Measurements from ENCODE around the gene BRME1. TPM values are rescaled to one million over a fixed set of nuclear protein-coding genes. Genes with fewer than 3 reads are reported as not detected.

Gene BRME1
- total and polyA plus RNA-seq, 9 donors: 0.57 to 3.7 (median 2.3) TPM

GRCh38 chr19:13873834-13874515, 31.9 kb downstream of the BRME1 start:
- TF ChIP-seq EP300 (IDR thresholded peaks at IDR 0.05): no peak
- TF ChIP-seq CTCF (IDR thresholded peaks at IDR 0.05): no peak
- TF ChIP-seq POLR2A (IDR thresholded peaks at IDR 0.05): no peak
- Histone ChIP-seq H3K4me3 (no peak overlapping the region), H3K27me3 (no peaks in the 10 kb centered on the region), H3K36me3 (no peaks in the 10 kb centered on the region), H3K9me3 (no peaks in the 10 kb centered on the region), H3K4me1 (ENCODE audit: insufficient read depth) (peaks cover 1% of the 10 kb centered on the region), H3K27ac (no peak overlapping the region)
- WGBS, 3 donors: 45 to 61% (median 47%) methylated on average over 35 of the region's 35 CpGs
- intact Hi-C loops (cut with DNase I): loop anchor here in 2 of 4 donors (5.0 to 10.0 kb wide), 2 partner anchors 277 to 279 kb away; no protein-coding TSS in a partner anchor
- no peak for DNase-seq

- 2 to 5% (median 3%) methylated on average over 40 to 45 of the region's 45 CpGs for WGBS, 3 donors
- Histone ChIP-seq H3K27ac (no peak overlapping the region), H3K4me1 (ENCODE audit: insufficient read depth) (peaks cover 1% of the 10 kb centered on the region), H3K36me3 (no peaks in the 10 kb centered on the region), H3K4me3 (peak overlapping the region; percentile 12), H3K27me3 (no peaks in the 10 kb centered on the region), H3K9me3 (no peaks in the 10 kb centered on the region)
- peak in 2 of 5 donors; percentile 45 to 46 for DNase-seq
- TF ChIP-seq POLR2A (IDR thresholded peaks at IDR 0.05) (no peak), CTCF (IDR thresholded peaks at IDR 0.05) (no peak), EP300 (IDR thresholded peaks at IDR 0.05) (no peak)
- intact Hi-C loops (cut with DNase I): loop anchor here in 2 of 4 donors (5.0 to 10.0 kb wide), 2 partner anchors 276 to 278 kb away; no protein-coding TSS in a partner anchor
Measured at GRCh38 chr19:13872695-13873389, 33.1 kb downstream of the BRME1 start.

GRCh38 chr19:13872339-13872694, 33.6 kb downstream of the BRME1 start:
- no peak for DNase-seq
- Histone ChIP-seq H3K4me1 (ENCODE audit: insufficient read depth) (peaks cover 1% of the 10 kb centered on the region), H3K36me3 (no peaks in the 10 kb centered on the region), H3K4me3 (no peak overlapping the region), H3K27me3 (no peaks in the 10 kb centered on the region), H3K9me3 (no peaks in the 10 kb centered on the region), H3K27ac (no peak overlapping the region)
- TF ChIP-seq EP300 (IDR thresholded peaks at IDR 0.05): no peak
- TF ChIP-seq POLR2A (IDR thresholded peaks at IDR 0.05): no peak
- TF ChIP-seq CTCF (IDR thresholded peaks at IDR 0.05): no peak
- intact Hi-C loops (cut with DNase I): loop anchor here in 2 of 4 donors (5.0 to 10.0 kb wide), 2 partner anchors 275 to 278 kb away; no protein-coding TSS in a partner anchor
- 36 to 60% (median 53%) methylated on average over 5 of the region's 5 CpGs for WGBS, 3 donors

GRCh38 chr19:13870873-13871272, 35.0 kb downstream of the BRME1 start:
- H3K4me1 ChIP-seq (ENCODE audit: insufficient read depth): peaks cover 1% of the 10 kb centered on the region
- 91 to 94% (median 91%) methylated on average over 4 of the region's 4 CpGs for WGBS, 3 donors
- H3K9me3 ChIP-seq: no peaks in the 10 kb centered on the region
- no peak for DNase-seq
- intact Hi-C loops (cut with DNase I): loop anchor here in 2 of 4 donors (5.0 to 10.0 kb wide), 2 partner anchors 274 to 276 kb away; no protein-coding TSS in a partner anchor
- H3K27ac ChIP-seq: no peak overlapping the region
- H3K36me3 ChIP-seq: no peaks in the 10 kb centered on the region
- H3K27me3 ChIP-seq: no peaks in the 10 kb centered on the region
- H3K4me3 ChIP-seq: no peak overlapping the region
- TF ChIP-seq POLR2A (IDR thresholded peaks at IDR 0.05) (no peak), EP300 (IDR thresholded peaks at IDR 0.05) (no peak), CTCF (IDR thresholded peaks at IDR 0.05) (no peak)

Measured in ovary (tissue), 9 donors.